B cell (primary cell): Measurements from ENCODE around the gene PRPF39. TPM values are rescaled to one million over a fixed set of nuclear protein-coding genes. Genes with fewer than 3 reads are reported as not detected.

Experiments used
- ATAC-seq: fragments of 200-7000 bp; cut with Tn5 transposase; one replicate; pipeline ENCODE4 v1.10.0; 2021; ENCODE audit warnings: low read depth, mild to moderate bottlenecking, moderate number of reproducible peaks, moderate library complexity
- CTCF ChIA-PET: fragments of 350-600 bp; sonication (Branson Sonifier 250); formaldehyde crosslinking; loops from one replicate; lab custom pipeline; 2021; ENCODE audit warnings: antibody characterized with exemption, inconsistent platforms; lab: Charles Lee
- POLR2A ChIA-PET: fragments of 350-600 bp; sonication (Branson Sonifier 250); formaldehyde crosslinking; loops from one replicate; lab custom pipeline; 2021; ENCODE audit warnings: antibody characterized with exemption; lab: Charles Lee
- DNase-seq: peaks from one replicate; pipeline ENCODE4 v3.0.0; 2013
- H2AFZ ChIP-seq: 2 replicates; pipeline ENCODE4 v1.6.1; 2012; ENCODE audit warnings: mild to moderate bottlenecking, low read depth, low read length; ENCODE audit not compliant: insufficient read depth, poor library complexity, severe bottlenecking
- H3K27ac ChIP-seq, 2 donors: 1 replicate in 1 of 2; 2 replicates in 1 of 2; pipeline ENCODE4 v1.5.1; 2012 to 2013; ENCODE audit warnings: low read length in 2 of 2, mild to moderate bottlenecking in 2 of 2, moderate library complexity in 1 of 2
- H3K27me3 ChIP-seq, 4 experiments: fragments of 200-600 bp in 1 of 4; sonication (generic) in 1 of 4; replicated peaks in 1 of 4; 1 replicate in 2 of 4; 2 replicates in 2 of 4; pipeline versions ENCODE4 v1.6.1 to v1.7.0; 2013 to 2016; ENCODE audit warnings: low read length in 3 of 4, mild to moderate bottlenecking in 2 of 4, mixed read lengths in 1 of 4, moderate library complexity in 1 of 4; ENCODE audit not compliant: insufficient read depth in 4 of 4, control insufficient read depth in 3 of 4; ENCODE audit errors: control extremely low read depth in 1 of 4
- H3K36me3 ChIP-seq, 2 experiments: replicated peaks in 1 of 2; 1 replicate in 1 of 2; 2 replicates in 1 of 2; pipeline versions ENCODE4 v1.6.1 to v1.7.1; 2013; ENCODE audit warnings: low read length in 1 of 2; ENCODE audit not compliant: insufficient read depth in 2 of 2, control insufficient read depth in 1 of 2; ENCODE audit errors: control extremely low read depth in 1 of 2, extremely low read depth in 1 of 2
- H3K4me1 ChIP-seq, 2 donors: fragments of 200-600 bp in 1 of 2; sonication (generic) in 1 of 2; 1 replicate in 1 of 2; 2 replicates in 1 of 2; pipeline versions ENCODE4 v1.5.1 to v1.6.1; 2013 to 2017; ENCODE audit warnings: low read length in 2 of 2; ENCODE audit not compliant: control insufficient read depth in 2 of 2, insufficient read depth in 2 of 2
- H3K4me2 ChIP-seq: replicated peaks from 2 replicates; pipeline ENCODE3; 2012; ENCODE audit warnings: mild to moderate bottlenecking, low read depth, low read length; ENCODE audit not compliant: poor library complexity, severe bottlenecking
- H3K4me3 ChIP-seq, 5 experiments: fragments of 200-600 bp in 1 of 5; sonication (generic) in 1 of 5; 1 replicate in 3 of 5; 2 replicates in 2 of 5; pipeline versions ENCODE4 v1.5.1 to v1.7.0; 2011 to 2016; ENCODE audit warnings: low read length in 4 of 5, mild to moderate bottlenecking in 4 of 5, low read depth in 2 of 5, control low read depth in 1 of 5, moderate library complexity in 1 of 5; ENCODE audit not compliant: insufficient read depth in 1 of 5; ENCODE audit errors: control extremely low read depth in 1 of 5, extremely low read depth in 1 of 5
- H3K79me2 ChIP-seq: fragments of 200-600 bp; sonication (generic); one replicate; pipeline ENCODE4 v1.6.0; 2016; ENCODE audit warnings: low read length; ENCODE audit not compliant: control insufficient read depth, insufficient read depth
- H3K9ac ChIP-seq: fragments of 200-600 bp; sonication (generic); 2 replicates; pipeline ENCODE4 v1.6.1; 2017; ENCODE audit warnings: mild to moderate bottlenecking, low read length, moderate library complexity
- H3K9me3 ChIP-seq, 3 donors: one replicate each; pipeline versions ENCODE4 v1.6.1 to v1.7.1; 2013; ENCODE audit warnings: low read length in 2 of 3; ENCODE audit not compliant: control insufficient read depth in 2 of 3, insufficient read depth in 1 of 3; ENCODE audit errors: control extremely low read depth in 1 of 3
- H4K20me1 ChIP-seq: 2 replicates; pipeline ENCODE4 v1.6.0; 2012; ENCODE audit warnings: mild to moderate bottlenecking, low read length; ENCODE audit not compliant: insufficient read depth, control insufficient read depth, poor library complexity, severe bottlenecking
- H3K27ac Mint-ChIP-seq: one replicate; pipeline ENCODE4 v1.8.0; 2021; ENCODE audit warnings: mixed read lengths
- H3K27me3 Mint-ChIP-seq: one replicate; pipeline ENCODE4 v1.8.0; 2021; ENCODE audit warnings: mixed read lengths
- H3K4me1 Mint-ChIP-seq: one replicate; pipeline ENCODE4 v1.8.0; 2021; ENCODE audit warnings: mixed read lengths
- H3K4me3 Mint-ChIP-seq: one replicate; pipeline ENCODE4 v1.8.0; 2021; ENCODE audit warnings: mixed read lengths
- H3K9me3 Mint-ChIP-seq: one replicate; pipeline ENCODE4 v1.8.0; 2022; ENCODE audit warnings: mixed read lengths; ENCODE audit not compliant: insufficient read depth
- CTCF ChIP-seq: fragments of 200-600 bp; IDR thresholded peaks from one replicate; pipeline ENCODE4 v1.8.0; 2022; ENCODE audit warnings: antibody characterized with exemption, mild to moderate bottlenecking
- EZH2 ChIP-seq: IDR thresholded peaks from 2 replicates; pipeline ENCODE4 v1.6.1; 2012; ENCODE audit warnings: borderline replicate concordance, low read depth, mild to moderate bottlenecking, moderate library complexity, low read length; ENCODE audit not compliant: insufficient read depth, poor library complexity, severe bottlenecking
- WGBS: methylation state at CpG from one replicate; pipeline ENCODE4 v1.1.5; 2013; ENCODE audit warnings: missing lambda C conversion rate; ENCODE audit not compliant: insufficient coverage; 5-methylcytosine and 5-hydroxymethylcytosine counted together
- intact Hi-C: fragments of 100-400 bp; cut with micrococcal nuclease; formaldehyde crosslinking; loops from one replicate; pipeline ENCODE4 v1.10.0; 2022
- polyA plus RNA-seq: library from polyadenylated mRNA; depleted of rRNA; stranded (reverse); fragments of >200 nt; gene quantifications from 2 replicates; pipeline ENCODE4 v1.2.3, GENCODE V29; 2012
- total RNA-seq, 2 donors: library from RNA; stranded (reverse); fragments of 120-200 nt in 1 of 2; gene quantifications; 1 replicate in 1 of 2; 2 replicates in 1 of 2; pipeline versions ENCODE4 v1.2.3 to v1.2.4, GENCODE V29; 2013 to 2022

Gene PRPF39
- total and polyA plus RNA-seq, 2 donors (not counting 1 experiment from before 2014, with no cell fraction given) = 64.8 to 72.7 TPM

DNA sequence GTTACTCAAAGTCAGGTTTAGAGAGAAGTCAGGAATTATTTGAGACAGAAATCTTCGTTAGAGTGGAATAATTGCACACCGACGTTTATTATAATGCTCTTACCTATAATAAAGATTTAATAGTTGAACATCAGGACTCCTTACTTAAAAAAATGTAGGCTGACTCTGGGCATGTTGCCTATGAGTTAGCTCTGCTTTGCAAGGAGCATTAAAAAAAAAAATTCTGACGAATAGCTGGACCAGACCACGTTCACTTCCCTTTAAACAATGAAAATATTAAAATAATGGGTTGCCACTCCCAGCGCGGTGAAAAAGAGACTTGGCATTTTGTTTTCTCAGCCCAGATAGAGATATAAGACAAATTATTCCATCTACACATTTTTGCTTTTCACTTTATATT lies 51.2 kb downstream of the PRPF39 start:
- no peaks in the 10 kb centered on the region for H3K27me3 Mint-ChIP-seq
- H3K4me3 ChIP-seq = peak overlapping the region; percentile 79 to 99 (median 90)
- intact Hi-C loops = loop anchor here (5.0 kb wide), 1 partner anchor 132 kb away; no protein-coding TSS in a partner anchor
- H3K9ac ChIP-seq = peak overlapping the region; percentile 97
- peaks cover 23 to 27% of the 10 kb centered on the region in 2 donors for H3K4me1 ChIP-seq
- ATAC-seq (no peak), DNase-seq (no peak)
- H3K9me3 Mint-ChIP-seq = no peaks in the 10 kb centered on the region
- H3K4me1 Mint-ChIP-seq = peaks cover 39% of the 10 kb centered on the region
- 0% methylated on average over 1 of the region's 7 CpGs for WGBS
- no peaks in the 10 kb centered on the region for H3K9me3 ChIP-seq
- ChIA-PET CTCF (interaction anchor here (0.8 to 1.9 kb wide), 6 partner anchors 50 to 173 kb away, joined by 3 to 8 read pairs (median 4); partner anchors contain the start of genes KLHL28, MIS18BP1 and TOGARAM1), POLR2A (interaction anchor here (1.6 to 3.0 kb wide), 2 partner anchors 118 to 173 kb away, joined by 8 to 15 read pairs; partner anchors contain the start of genes KLHL28, MIS18BP1 and TOGARAM1)
- peak overlapping the region; percentile 99 for H3K27ac Mint-ChIP-seq
- peak overlapping the region; percentile 93 for H3K4me2 ChIP-seq
- no peaks in the 10 kb centered on the region for H3K36me3 ChIP-seq
- peak overlapping the region; percentile 94 for H3K4me3 Mint-ChIP-seq
- peak overlapping the region; percentile 99 for H2AFZ ChIP-seq
- H3K27me3 ChIP-seq = no peaks in the 10 kb centered on the region
- no peaks in the 10 kb centered on the region for H4K20me1 ChIP-seq
- peaks cover 60% of the 10 kb centered on the region for H3K79me2 ChIP-seq
- peak overlapping the region; percentile 85 to 91 for H3K27ac ChIP-seq
- TF ChIP-seq CTCF (no peak), EZH2 (no peak)
